ENCODE results near the gene USP46.

DNA sequence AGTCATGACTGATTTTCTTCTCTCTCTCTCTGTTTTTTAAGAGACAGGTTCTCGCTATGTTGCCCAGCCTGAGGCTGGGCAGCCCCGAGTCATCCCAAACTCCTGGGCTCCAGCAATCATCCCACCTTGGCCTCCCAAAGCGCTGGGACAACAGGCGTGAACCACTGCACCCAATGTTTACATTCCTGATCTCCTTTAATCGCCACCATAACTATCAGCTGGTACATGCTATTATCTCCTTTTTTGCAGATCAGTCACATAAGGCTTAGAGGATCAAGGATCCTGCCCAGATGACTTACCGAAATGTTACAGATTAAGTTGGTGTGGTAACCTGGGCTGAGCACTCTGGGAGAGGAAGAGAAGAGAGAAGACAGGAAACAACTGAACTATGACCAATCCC is 1.5 kb upstream of the USP46 start:
- TF ChIP-seq, protein P1, sequence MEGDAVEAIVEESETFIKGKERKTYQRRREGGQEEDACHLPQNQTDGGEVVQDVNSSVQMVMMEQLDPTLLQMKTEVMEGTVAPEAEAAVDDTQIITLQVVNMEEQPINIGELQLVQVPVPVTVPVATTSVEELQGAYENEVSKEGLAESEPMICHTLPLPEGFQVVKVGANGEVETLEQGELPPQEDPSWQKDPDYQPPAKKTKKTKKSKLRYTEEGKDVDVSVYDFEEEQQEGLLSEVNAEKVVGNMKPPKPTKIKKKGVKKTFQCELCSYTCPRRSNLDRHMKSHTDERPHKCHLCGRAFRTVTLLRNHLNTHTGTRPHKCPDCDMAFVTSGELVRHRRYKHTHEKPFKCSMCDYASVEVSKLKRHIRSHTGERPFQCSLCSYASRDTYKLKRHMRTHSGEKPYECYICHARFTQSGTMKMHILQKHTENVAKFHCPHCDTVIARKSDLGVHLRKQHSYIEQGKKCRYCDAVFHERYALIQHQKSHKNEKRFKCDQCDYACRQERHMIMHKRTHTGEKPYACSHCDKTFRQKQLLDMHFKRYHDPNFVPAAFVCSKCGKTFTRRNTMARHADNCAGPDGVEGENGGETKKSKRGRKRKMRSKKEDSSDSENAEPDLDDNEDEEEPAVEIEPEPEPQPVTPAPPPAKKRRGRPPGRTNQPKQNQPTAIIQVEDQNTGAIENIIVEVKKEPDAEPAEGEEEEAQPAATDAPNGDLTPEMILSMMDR (IDR thresholded peaks at IDR 0.05), result no peak
- no peak for TF ChIP-seq ZFX (IDR thresholded peaks at IDR 0.05; ENCODE audit: borderline replicate concordance)
